GM21360 (cell line): ENCODE data around the gene ARHGEF39.
A peak's percentile ranks its signal among the peaks of the same experiment; 100 is the strongest.
"Not testable (repeated sequence)": the region's sequence is repeated elsewhere in the genome, so short reads cannot be mapped to it uniquely, and the experiment has no call there.

ENCODE experiments used
- ATAC-seq: cut with Tn5 transposase; IDR thresholded peaks from one replicate; pipeline ENCODE4 v1.9.1; 2021; ENCODE audit warnings: mild to moderate bottlenecking, moderate library complexity; ENCODE audit not compliant: unreplicated experiment

ARHGEF39 gene

GRCh38 chr9:35653611-35654010 is 11.4 kb downstream of the ARHGEF39 start:
- no peak for ATAC-seq

DNA sequence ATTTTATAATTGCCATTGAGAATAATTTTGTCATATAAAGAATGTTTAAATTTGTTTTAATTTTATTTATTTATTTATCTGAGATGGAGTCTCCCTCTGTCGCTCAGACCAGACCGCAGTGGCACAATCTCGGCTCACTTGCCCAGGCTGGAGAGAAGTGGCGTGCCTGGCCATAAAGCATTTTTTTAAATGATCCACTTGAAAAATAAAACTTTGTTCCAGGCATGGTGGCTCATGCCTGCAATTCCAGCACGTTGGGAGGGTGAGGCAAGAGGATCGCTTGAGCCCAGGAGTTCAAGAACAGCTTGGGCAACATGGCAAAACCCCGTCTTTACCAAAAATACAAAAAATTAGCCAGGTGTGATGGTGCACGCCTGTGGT is 12.2 kb downstream of the ARHGEF39 start:
- no peak for ATAC-seq

GRCh38 chr9:35651956-35652828 is 12.8 kb downstream of the ARHGEF39 start:
- ATAC-seq: no peak

DNA sequence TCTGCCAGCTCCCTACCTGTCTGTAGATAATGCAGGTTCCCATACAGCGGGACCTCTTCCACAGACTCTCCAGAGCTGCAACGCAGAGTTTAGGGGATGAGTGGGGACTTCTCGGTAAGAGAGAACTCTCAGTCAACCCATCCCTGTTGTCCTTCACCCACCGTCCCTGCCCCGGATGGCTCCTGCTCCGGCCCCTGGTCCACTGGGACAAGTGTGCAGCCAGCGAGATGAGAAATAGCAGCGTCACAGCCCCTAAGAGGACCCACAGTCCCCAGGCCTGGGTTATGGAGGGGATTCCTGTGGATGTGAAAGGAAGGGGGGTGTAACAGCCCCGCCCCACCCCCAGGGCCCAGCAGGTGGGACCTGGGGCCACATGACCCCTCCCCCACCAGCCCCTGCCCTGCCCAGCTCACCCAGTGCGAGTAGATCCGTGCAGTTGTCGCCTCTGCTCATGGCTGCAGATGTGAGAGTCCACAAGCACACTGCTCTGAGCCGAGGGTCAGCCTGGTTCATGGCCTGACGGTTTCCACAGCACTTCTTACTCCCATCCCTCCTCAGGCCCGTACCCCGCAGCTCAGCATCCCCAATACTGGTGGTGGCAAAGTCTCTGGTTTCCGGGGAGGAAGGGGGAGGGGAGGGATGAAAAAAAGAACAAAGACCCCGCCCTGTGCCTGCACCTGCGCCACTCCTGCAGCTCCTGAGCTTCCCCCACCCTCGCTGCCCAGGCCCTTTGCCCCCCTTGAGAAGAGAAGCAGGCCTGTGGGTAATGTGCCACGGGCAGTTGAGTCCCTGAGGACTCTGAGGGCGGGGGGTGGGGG is 14.4 kb downstream of the ARHGEF39 start, which contains the start of gene SIT1:
Gene SIT1, minus strand, starts transcription at position 591 of the 818 bp plus-strand sequence. Its CDS starts 78 bp downstream, at position 513.
- ATAC-seq: no peak

- ATAC-seq: no peak
These were observed 15.3 kb downstream of the ARHGEF39 start for GRCh38 chr9:35649431-35650340.

DNA sequence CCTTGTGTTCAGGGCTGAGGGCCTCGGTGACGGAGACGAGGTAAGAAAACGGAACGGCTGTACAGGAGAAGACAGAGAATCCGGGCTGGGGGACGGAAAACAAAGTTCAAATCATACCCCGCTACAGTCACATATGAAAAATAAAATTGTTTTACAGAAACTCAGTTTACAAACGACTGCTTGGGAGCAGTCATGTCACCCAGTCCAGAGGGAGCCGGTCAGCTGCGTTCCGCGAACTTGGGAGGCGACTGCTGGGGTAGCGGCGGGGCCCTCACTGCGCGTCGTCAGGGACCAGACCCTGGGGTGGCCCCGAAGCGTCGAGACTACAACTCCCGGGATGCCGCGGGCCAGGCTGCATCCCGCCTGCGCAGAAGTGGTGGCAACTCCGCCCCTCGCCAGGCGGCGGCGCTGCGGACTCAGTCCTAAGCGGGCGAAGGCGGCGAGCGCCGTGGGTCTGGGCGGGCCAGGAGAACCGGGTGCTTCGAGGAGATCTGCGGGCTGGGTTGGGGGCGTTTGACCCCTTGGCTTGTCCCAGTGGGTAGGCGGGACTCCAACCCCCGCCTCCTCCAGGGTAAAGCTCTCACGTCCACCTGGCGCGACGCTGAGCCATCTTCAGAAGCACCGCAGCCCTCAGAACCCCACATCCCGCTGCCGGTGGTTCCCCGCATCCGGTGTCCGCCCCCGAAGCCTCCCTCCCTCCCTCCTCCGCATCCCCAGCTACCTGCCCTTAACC is 18.3 kb downstream of the ARHGEF39 start:
- peak; percentile 80 for ATAC-seq

DNA sequence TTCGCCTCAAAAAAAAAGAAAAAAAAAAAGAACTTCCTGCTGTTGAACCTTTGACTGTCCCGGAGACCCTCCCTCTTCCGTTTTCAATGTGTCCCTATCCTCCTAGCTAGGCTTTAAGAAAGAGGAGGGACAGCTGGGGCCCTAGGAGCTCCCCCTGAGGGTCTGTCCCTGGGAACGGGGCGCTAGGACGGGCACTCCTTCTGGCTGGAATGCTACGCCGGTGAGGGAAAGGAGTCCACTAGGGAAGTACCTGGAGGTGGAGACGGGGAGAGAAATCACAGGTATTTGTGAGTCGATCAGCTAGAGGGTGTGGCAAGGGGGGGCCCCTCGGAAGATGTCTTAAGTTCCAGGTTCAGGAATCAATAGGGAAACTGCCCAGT is 18.9 kb downstream of the ARHGEF39 start:
- peak; percentile 9 for ATAC-seq

DNA sequence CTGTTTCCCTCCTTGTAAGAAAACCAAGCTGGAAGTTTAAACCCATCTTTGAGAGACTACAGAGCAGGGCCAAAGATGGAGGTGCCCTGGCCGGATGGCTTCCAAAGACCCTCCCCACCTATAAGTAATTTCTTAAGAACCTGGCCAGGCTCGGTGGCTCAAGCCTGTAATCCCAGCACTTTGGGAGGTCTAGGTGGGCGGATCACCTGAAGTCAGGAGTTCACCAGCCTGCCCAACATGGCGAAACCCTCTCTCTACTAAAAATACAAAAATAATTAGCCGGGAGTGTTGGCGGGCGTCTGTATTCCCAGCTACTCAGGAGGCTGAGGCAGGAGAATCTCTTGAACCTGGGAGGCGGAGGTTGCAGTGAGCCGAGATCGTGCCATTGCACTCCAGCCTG is 19.3 kb downstream of the ARHGEF39 start:
- ATAC-seq: not testable (repeated sequence)

- no peak for ATAC-seq
These were observed 21.9 kb downstream of the ARHGEF39 start for GRCh38 chr9:35643046-35643445.

- ATAC-seq: not testable (repeated sequence)
These were observed 23.5 kb downstream of the ARHGEF39 start for GRCh38 chr9:35641478-35641877.

DNA sequence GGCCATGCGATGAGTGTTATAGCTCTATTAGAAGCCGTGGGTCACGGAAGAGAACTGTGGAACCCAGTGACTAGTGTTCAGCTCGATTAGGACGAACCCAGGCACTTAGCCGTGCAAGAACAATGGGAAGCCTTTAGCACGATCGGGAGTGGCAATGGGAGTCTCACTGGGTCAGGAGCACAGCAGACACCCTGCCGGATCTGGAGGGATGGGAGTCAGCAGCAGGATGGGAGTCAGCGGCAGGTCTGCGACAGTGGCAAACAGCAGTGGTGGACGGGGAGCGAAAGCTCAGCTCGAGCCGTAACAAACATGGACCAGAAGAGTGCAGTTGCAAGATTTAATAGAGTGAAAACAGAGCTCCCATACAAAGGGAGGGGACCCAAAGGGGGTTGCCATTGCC is 24.6 kb downstream of the ARHGEF39 start:
- ATAC-seq: not testable (repeated sequence)

DNA sequence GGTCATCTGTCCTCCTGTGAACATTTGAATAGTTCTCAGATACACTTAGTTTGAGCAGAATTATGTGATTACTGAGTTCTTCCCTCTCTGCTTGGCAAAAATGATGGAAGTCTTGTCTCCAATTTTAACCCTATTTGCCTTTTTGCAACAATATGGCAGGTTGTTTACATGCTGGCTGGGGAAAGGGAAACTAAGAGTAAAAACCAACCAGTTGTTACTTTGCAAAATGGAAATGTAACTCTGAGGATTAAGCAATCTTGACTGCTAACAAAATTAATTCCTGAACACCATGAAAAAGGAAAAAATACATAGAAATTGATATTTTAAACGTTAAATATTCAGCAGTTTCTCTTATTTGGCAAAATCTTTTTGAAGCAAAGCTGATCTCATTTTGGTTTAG is 25.4 kb downstream of the ARHGEF39 start:
- ATAC-seq: no peak

GRCh38 chr9:35639225-35639624 is 25.8 kb downstream of the ARHGEF39 start:
- ATAC-seq: not testable (repeated sequence)

DNA sequence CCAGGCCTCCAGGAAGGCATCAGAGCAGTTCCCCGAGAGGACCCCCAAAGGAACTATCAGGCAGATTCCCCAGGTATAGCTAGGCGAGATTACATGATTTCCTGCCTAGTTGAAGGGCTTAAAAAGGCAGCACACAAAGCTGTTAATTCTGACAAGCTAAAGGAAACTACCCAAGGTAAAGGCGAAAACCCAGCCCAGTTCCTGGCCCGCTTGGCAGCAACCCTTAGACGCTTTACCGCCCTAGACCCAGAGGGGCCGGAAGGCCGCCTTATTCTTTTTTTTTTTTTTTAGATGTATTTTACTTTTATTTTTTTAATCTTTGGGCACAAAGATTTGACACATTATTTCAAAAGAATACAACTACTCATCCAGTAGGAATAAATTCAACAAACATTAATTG is 26.2 kb downstream of the ARHGEF39 start:
- ATAC-seq: not testable (repeated sequence)

GRCh38 chr9:35637427-35637955 is 27.5 kb downstream of the ARHGEF39 start:
- not testable (repeated sequence) for ATAC-seq

DNA sequence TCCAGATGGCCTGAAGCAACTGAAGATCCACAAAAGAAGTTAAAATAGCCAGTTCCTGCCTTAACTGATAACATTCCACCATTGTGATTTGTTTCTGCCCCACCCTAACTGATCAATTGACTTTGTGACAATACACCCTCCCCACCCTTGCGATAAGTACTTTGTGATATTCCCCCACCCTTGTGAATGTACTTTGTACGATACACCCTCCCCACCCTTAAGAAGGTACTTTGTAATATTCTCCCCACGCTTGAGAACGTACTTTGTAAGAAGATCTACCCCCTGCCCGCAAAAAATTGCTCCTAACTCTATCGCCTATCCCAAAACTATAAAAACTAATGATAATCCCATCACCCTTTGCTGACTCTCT is 28.1 kb downstream of the ARHGEF39 start:
- not testable (repeated sequence) for ATAC-seq

DNA sequence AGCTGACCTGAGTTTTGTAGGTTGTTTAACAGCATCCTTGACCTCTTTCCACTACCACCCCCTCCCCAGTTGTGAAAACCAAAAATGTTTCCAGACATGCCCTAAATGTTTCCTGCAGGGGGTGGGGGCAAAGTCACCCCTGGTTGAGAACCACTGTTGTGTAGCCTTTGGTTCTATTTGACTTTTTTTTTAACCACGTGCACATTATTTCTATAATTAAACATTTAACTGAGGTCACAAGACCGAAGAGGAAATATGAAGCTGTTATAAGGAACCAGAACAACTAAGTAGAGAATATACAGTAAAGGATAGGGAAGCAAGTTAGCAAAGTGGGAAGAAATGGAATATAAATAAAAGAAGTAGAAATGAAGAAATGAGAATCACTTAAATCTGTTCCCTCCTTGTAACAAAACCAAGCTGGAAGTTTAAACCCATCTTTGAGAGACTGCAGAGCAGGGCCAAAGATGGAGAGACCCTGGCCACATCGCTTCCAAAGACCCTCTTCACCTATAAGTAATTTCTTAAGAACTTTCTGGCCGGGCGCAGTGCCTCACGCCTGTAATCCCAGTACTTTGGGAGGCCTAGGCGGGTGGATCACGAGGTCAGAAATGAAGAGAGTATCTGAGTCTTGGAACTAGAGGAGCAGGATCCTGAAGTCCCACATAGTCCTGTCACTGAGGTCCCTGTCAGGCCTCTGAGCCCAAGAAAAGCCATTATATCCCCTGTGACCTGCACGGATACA is 28.7 kb downstream of the ARHGEF39 start:
- ATAC-seq: no peak

GRCh38 chr9:35635730-35636129 is 29.3 kb downstream of the ARHGEF39 start:
- no peak for ATAC-seq

GRCh38 chr9:35629597-35629996 is 35.4 kb downstream of the ARHGEF39 start:
- ATAC-seq: no peak
